A673 (cell line): ENCODE data around the gene IQCK. TPM values are rescaled to one million over a fixed set of nuclear protein-coding genes. Genes with fewer than 3 reads are reported as not detected.
A peak's percentile ranks its signal among the peaks of the same experiment; 100 is the strongest.

Experiments used
- BruUV-seq: library from RNA; stranded (reverse); fragments of 400-500 nt; replicated peaks from 2 replicates; lab custom pipeline; 2021; lab: Mats Ljungman, UMichigan
- CTCF ChIA-PET: fragments of 300-600 bp; sonication (Branson Sonifier 250); formaldehyde crosslinking; loops from one replicate; lab custom pipeline; 2022; ENCODE audit warnings: antibody characterized with exemption; lab: Charles Lee
- POLR2A ChIA-PET: fragments of 300-600 bp; sonication (Branson Sonifier 250); formaldehyde crosslinking; loops from one replicate; lab custom pipeline; 2022; ENCODE audit warnings: antibody characterized with exemption; ENCODE audit not compliant: low non-redundant PET; lab: Charles Lee
- DNase-seq: peaks from one replicate; pipeline ENCODE4 v3.0.0-alpha.2; 2015; ENCODE audit warnings: low spot score
- H3K27ac ChIP-seq: fragments of 200-600 bp; sonication (generic); 2 replicates; pipeline ENCODE4 v1.5.1; 2016; ENCODE audit warnings: mixed run types, low read depth, mild to moderate bottlenecking, mixed read lengths, antibody characterized with exemption, low read length; ENCODE audit not compliant: poor library complexity, severe bottlenecking
- H3K27me3 ChIP-seq: fragments of 200-600 bp; sonication (generic); replicated peaks from 2 replicates; pipeline ENCODE4 v1.6.1; 2017; ENCODE audit warnings: mixed run types, low read depth, mild to moderate bottlenecking, mixed read lengths, antibody characterized with exemption, low read length; ENCODE audit not compliant: insufficient read depth, poor library complexity
- H3K36me3 ChIP-seq: fragments of 200-600 bp; sonication (generic); 2 replicates; pipeline ENCODE4 v1.6.1; 2016; ENCODE audit warnings: mixed run types, mild to moderate bottlenecking, mixed read lengths, antibody characterized with exemption, low read length; ENCODE audit not compliant: insufficient read depth, poor library complexity, severe bottlenecking
- H3K4me1 ChIP-seq: fragments of 200-600 bp; sonication (generic); 2 replicates; pipeline ENCODE4 v1.6.1; 2017; ENCODE audit warnings: mixed run types, mild to moderate bottlenecking, mixed read lengths, antibody characterized with exemption, low read length; ENCODE audit not compliant: insufficient read depth, poor library complexity, severe bottlenecking
- H3K4me3 ChIP-seq: fragments of 200-600 bp; sonication (generic); 2 replicates; pipeline ENCODE4 v1.5.1; 2016; ENCODE audit warnings: low read depth, mixed run types, mild to moderate bottlenecking, mixed read lengths, low read length; ENCODE audit not compliant: poor library complexity, severe bottlenecking
- H3K9me3 ChIP-seq: fragments of 200-600 bp; sonication (generic); 2 replicates; pipeline ENCODE4 v1.6.1; 2016; ENCODE audit warnings: mixed run types, low read depth, mild to moderate bottlenecking, mixed read lengths, antibody characterized with exemption, low read length; ENCODE audit not compliant: poor library complexity, severe bottlenecking
- EZH2 ChIP-seq: fragments of 200-600 bp; sonication (generic); IDR thresholded peaks from 2 replicates; pipeline ENCODE4 v1.6.1; 2017; ENCODE audit warnings: borderline replicate concordance, low read depth, mild to moderate bottlenecking, mixed read lengths, antibody characterized with exemption, low read length; ENCODE audit not compliant: poor library complexity, severe bottlenecking
- intact Hi-C: fragments of 100-400 bp; cut with micrococcal nuclease; formaldehyde crosslinking; loops from one replicate; pipeline ENCODE4 v1.10.0; 2022; ENCODE audit not compliant: unreplicated experiment
- total RNA-seq: library from RNA; stranded (reverse); gene quantifications from 2 replicates; pipeline ENCODE4 v1.2.3, GENCODE V29; 2021
- TF ChIP-seq, protein P1 (sequence below): fragments of 300-800, 200-600 bp; sonication (generic); conservative IDR thresholded peaks from 2 replicates; pipeline ENCODE4 v1.5.1; 2017; ENCODE audit warnings: low read depth, mild to moderate bottlenecking, antibody characterized with exemption, low read length, moderate library complexity, mixed read lengths

The IQCK gene
- total RNA-seq, 1 experiment from 2014 or later, result 11.2 TPM

GRCh38 chr16:19701091-19701490 lies 17.0 kb upstream of the IQCK start:
- Histone ChIP-seq H3K27me3 (no peaks in the 10 kb centered on the region), H3K4me3 (no peak overlapping the region), H3K36me3 (peaks cover 65% of the 10 kb centered on the region), H3K9me3 (no peaks in the 10 kb centered on the region), H3K27ac (no peak overlapping the region), H3K4me1 (peaks cover 7% of the 10 kb centered on the region)
- intact Hi-C loops, result no loop called here
- ChIA-PET CTCF (interaction anchor here (0.6 kb wide), 1 partner anchor 117 kb away, joined by 3 read pairs; no protein-coding TSS in a partner anchor), POLR2A (no interaction called here)
- BruUV-seq, result no TSS peak
- DNase-seq, result no peak
- no peak for TF ChIP-seq EZH2
- TF ChIP-seq, protein P1, sequence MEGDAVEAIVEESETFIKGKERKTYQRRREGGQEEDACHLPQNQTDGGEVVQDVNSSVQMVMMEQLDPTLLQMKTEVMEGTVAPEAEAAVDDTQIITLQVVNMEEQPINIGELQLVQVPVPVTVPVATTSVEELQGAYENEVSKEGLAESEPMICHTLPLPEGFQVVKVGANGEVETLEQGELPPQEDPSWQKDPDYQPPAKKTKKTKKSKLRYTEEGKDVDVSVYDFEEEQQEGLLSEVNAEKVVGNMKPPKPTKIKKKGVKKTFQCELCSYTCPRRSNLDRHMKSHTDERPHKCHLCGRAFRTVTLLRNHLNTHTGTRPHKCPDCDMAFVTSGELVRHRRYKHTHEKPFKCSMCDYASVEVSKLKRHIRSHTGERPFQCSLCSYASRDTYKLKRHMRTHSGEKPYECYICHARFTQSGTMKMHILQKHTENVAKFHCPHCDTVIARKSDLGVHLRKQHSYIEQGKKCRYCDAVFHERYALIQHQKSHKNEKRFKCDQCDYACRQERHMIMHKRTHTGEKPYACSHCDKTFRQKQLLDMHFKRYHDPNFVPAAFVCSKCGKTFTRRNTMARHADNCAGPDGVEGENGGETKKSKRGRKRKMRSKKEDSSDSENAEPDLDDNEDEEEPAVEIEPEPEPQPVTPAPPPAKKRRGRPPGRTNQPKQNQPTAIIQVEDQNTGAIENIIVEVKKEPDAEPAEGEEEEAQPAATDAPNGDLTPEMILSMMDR, result no peak

DNA sequence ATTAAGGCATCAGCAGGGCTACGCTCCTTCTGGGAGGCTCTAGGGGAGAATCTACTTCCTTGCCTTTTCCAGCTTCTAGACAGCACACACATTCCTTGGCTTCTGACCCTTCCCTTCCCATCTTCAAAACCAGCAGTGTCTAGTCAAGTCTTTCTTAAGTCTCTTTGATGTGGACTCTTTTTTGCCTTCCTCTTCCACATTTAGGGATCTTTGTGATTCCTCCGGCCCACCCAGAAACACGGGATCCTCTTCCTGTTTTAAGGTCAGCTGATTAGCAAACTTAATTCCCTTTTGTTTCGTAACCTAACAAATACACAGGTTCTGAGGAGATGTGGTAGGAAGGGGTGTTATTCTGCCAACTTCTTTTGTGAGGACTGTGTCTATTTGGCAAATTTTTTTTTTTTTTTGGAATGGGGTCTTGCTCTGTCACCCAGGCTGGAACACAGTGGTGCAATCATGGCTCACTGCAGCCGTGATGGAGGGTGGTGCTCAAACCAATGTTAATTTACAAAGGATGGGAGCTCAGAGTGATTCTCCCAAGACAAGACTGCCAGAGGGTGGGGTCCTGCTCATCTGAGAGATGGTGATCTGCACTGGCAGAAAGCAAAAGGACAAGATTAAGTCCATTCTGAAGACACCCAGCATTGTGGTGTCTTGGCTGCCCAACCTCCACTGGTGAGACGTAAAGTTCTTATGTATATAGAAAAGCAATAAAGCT lies 14.7 kb upstream of the IQCK start:
- POLR2A ChIA-PET, result no interaction called here
- H3K9me3 ChIP-seq, result no peaks in the 10 kb centered on the region
- CTCF ChIA-PET, result no interaction called here
- H3K27ac ChIP-seq, result no peak overlapping the region
- H3K27me3 ChIP-seq, result no peaks in the 10 kb centered on the region
- no peak for DNase-seq
- no peaks in the 10 kb centered on the region for H3K4me1 ChIP-seq
- H3K36me3 ChIP-seq, result peaks cover 69% of the 10 kb centered on the region
- H3K4me3 ChIP-seq, result no peak overlapping the region
- TSS peak; percentile 7 for BruUV-seq
- intact Hi-C loops, result no loop called here
- TF ChIP-seq EZH2, result no peak
- TF ChIP-seq, protein P1, result no peak

DNA sequence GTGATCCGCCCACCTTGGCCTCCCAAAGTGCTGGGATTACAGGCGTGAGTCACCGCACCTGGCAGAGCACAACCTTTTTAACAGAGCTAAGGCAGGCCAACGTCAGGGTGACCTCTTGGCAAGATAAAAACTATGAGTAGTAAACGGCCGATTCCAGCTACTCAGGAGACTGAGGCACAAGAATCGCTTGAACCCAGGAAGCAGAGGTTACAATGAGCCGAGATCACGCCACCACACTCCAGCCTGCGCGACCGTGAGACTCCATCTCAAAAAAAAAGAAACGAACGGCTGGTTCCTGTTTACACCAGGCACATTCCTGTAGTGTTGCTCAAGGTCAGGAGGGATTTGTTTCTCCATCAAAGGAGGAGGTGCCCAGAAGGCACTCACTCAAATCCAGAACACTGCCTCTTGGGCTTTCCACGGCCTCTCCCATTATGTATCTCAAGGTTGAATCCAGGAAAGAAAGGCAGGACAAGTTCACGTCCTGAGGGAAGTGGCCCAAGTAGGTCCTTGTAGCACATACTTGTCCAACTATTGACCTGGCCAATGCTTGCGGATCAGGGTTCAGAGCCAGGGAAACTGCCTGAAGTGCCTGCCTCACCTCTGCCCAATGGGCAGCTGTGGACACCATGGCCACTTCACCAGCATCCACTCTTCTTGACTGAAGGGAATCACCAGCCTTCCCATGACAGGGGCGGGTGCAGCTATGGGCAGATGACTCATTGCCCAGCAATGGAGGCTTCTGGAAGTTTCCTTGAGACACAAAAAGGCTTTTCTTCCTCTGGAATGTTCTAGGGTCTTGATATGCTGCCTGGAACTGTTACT lies 13.5 kb upstream of the IQCK start:
- BruUV-seq, result no TSS peak
- no peak overlapping the region for H3K27ac ChIP-seq
- TF ChIP-seq, protein P1, result no peak
- TF ChIP-seq EZH2, result no peak
- no peaks in the 10 kb centered on the region for H3K9me3 ChIP-seq
- no peaks in the 10 kb centered on the region for H3K4me1 ChIP-seq
- peaks cover 63% of the 10 kb centered on the region for H3K36me3 ChIP-seq
- POLR2A ChIA-PET, result interaction anchor here (0.6 kb wide), 1 partner anchor 920 kb away, joined by 3 read pairs; no protein-coding TSS in a partner anchor
- CTCF ChIA-PET, result no interaction called here
- H3K4me3 ChIP-seq, result no peak overlapping the region
- DNase-seq, result no peak
- intact Hi-C loops, result no loop called here
- H3K27me3 ChIP-seq, result no peaks in the 10 kb centered on the region
